ENCODE measurements around the gene RASIP1.
"Not testable (repeated sequence)": the region's sequence is repeated elsewhere in the genome, so short reads cannot be mapped to it uniquely, and the experiment has no call there.

RASIP1 gene

GRCh38 chr19:48777139-48777538 lies 36.7 kb upstream of the RASIP1 start:
- Histone ChIP-seq H3K9ac (ENCODE audit: insufficient read length, low read depth) (no peak overlapping the region), H3K9me3 (ENCODE audit: insufficient read depth, low read length) (no peaks in the 10 kb centered on the region), H3K27me3 (ENCODE audit: insufficient read depth, insufficient read length) (no peaks in the 10 kb centered on the region), H3K36me3 (ENCODE audit: insufficient read depth, insufficient read length, low read length) (no peaks in the 10 kb centered on the region), H3K4me1 (ENCODE audit: insufficient read depth, insufficient read length) (no peaks in the 10 kb centered on the region), H3K4me3 (ENCODE audit: insufficient read length, low read depth) (no peak overlapping the region)
- no peak for TF ChIP-seq SUZ12 (IDR thresholded peaks at IDR 0.05; ENCODE audit: extremely low read depth, insufficient read depth, insufficient read length)
- no peak for TF ChIP-seq ZNF274 (IDR thresholded peaks at IDR 0.05; ENCODE audit: low read depth, low read length)
- TF ChIP-seq YY1 (IDR thresholded peaks at IDR 0.05; ENCODE audit: insufficient read depth, insufficient read length): no peak
- DNase-seq (ENCODE audit: low read depth, low spot score): no peak

- Histone ChIP-seq H3K27me3 (ENCODE audit: insufficient read depth, insufficient read length) (no peaks in the 10 kb centered on the region), H3K9me3 (ENCODE audit: insufficient read depth, low read length) (no peaks in the 10 kb centered on the region), H3K36me3 (ENCODE audit: insufficient read depth, insufficient read length, low read length) (no peaks in the 10 kb centered on the region), H3K4me1 (ENCODE audit: insufficient read depth, insufficient read length) (no peaks in the 10 kb centered on the region), H3K4me3 (ENCODE audit: insufficient read length, low read depth) (no peak overlapping the region), H3K9ac (ENCODE audit: insufficient read length, low read depth) (no peak overlapping the region)
- DNase-seq (ENCODE audit: low read depth, low spot score): no peak
- TF ChIP-seq SUZ12 (IDR thresholded peaks at IDR 0.05; ENCODE audit: extremely low read depth, insufficient read depth, insufficient read length) (no peak), ZNF274 (IDR thresholded peaks at IDR 0.05; ENCODE audit: low read depth, low read length) (no peak), YY1 (IDR thresholded peaks at IDR 0.05; ENCODE audit: insufficient read depth, insufficient read length) (no peak)
Observed at GRCh38 chr19:48772503-48772953, 32.1 kb upstream of the RASIP1 start.

- no peak for DNase-seq (ENCODE audit: low read depth, low spot score)
- no peaks in the 10 kb centered on the region for H3K4me1 ChIP-seq (ENCODE audit: insufficient read depth, insufficient read length)
- no peaks in the 10 kb centered on the region for H3K36me3 ChIP-seq (ENCODE audit: insufficient read depth, insufficient read length, low read length)
- H3K27me3 ChIP-seq (ENCODE audit: insufficient read depth, insufficient read length): no peaks in the 10 kb centered on the region
- TF ChIP-seq YY1 (IDR thresholded peaks at IDR 0.05; ENCODE audit: insufficient read depth, insufficient read length): no peak
- TF ChIP-seq SUZ12 (IDR thresholded peaks at IDR 0.05; ENCODE audit: extremely low read depth, insufficient read depth, insufficient read length): no peak
- no peak overlapping the region for H3K9ac ChIP-seq (ENCODE audit: insufficient read length, low read depth)
- H3K9me3 ChIP-seq (ENCODE audit: insufficient read depth, low read length): no peaks in the 10 kb centered on the region
- no peak overlapping the region for H3K4me3 ChIP-seq (ENCODE audit: insufficient read length, low read depth)
Observed at GRCh38 chr19:48770734-48771472, 30.5 kb upstream of the RASIP1 start.

GRCh38 chr19:48770266-48770665 lies 29.9 kb upstream of the RASIP1 start:
- DNase-seq (ENCODE audit: low read depth, low spot score): no peak

GRCh38 chr19:48768994-48769713 lies 28.7 kb upstream of the RASIP1 start:
- Histone ChIP-seq H3K9me3 (ENCODE audit: insufficient read depth, low read length) (no peaks in the 10 kb centered on the region), H3K4me1 (ENCODE audit: insufficient read depth, insufficient read length) (no peaks in the 10 kb centered on the region), H3K9ac (ENCODE audit: insufficient read length, low read depth) (no peak overlapping the region), H3K4me3 (ENCODE audit: insufficient read length, low read depth) (no peak overlapping the region), H3K36me3 (ENCODE audit: insufficient read depth, insufficient read length, low read length) (no peaks in the 10 kb centered on the region), H3K27me3 (ENCODE audit: insufficient read depth, insufficient read length) (no peaks in the 10 kb centered on the region)
- DNase-seq (ENCODE audit: low read depth, low spot score): no peak
- TF ChIP-seq ZNF274 (IDR thresholded peaks at IDR 0.05; ENCODE audit: low read depth, low read length): no peak
- TF ChIP-seq YY1 (IDR thresholded peaks at IDR 0.05; ENCODE audit: insufficient read depth, insufficient read length): no peak
- no peak for TF ChIP-seq SUZ12 (IDR thresholded peaks at IDR 0.05; ENCODE audit: extremely low read depth, insufficient read depth, insufficient read length)

More at GRCh38 chr19:48770266-48770665, 29.9 kb upstream of the RASIP1 start:
- Histone ChIP-seq H3K9me3 (ENCODE audit: insufficient read depth, low read length) (no peaks in the 10 kb centered on the region), H3K27me3 (ENCODE audit: insufficient read depth, insufficient read length) (no peaks in the 10 kb centered on the region), H3K36me3 (ENCODE audit: insufficient read depth, insufficient read length, low read length) (no peaks in the 10 kb centered on the region), H3K9ac (ENCODE audit: insufficient read length, low read depth) (no peak overlapping the region), H3K4me1 (ENCODE audit: insufficient read depth, insufficient read length) (no peaks in the 10 kb centered on the region), H3K4me3 (ENCODE audit: insufficient read length, low read depth) (no peak overlapping the region)
- TF ChIP-seq SUZ12 (IDR thresholded peaks at IDR 0.05; ENCODE audit: extremely low read depth, insufficient read depth, insufficient read length) (no peak), YY1 (IDR thresholded peaks at IDR 0.05; ENCODE audit: insufficient read depth, insufficient read length) (no peak), ZNF274 (IDR thresholded peaks at IDR 0.05; ENCODE audit: low read depth, low read length) (no peak)

- H3K9me3 ChIP-seq (ENCODE audit: insufficient read depth, low read length); H3K4me3 ChIP-seq (ENCODE audit: insufficient read length, low read depth); H3K9ac ChIP-seq (ENCODE audit: insufficient read length, low read depth); DNase-seq (ENCODE audit: low read depth, low spot score); H3K36me3 ChIP-seq (ENCODE audit: insufficient read depth, insufficient read length, low read length); H3K27me3 ChIP-seq (ENCODE audit: insufficient read depth, insufficient read length); H3K4me1 ChIP-seq (ENCODE audit: insufficient read depth, insufficient read length): not testable (repeated sequence)
Observed at GRCh38 chr19:48768171-48768753, 27.9 kb upstream of the RASIP1 start.

GRCh38 chr19:48765816-48766215 lies 25.4 kb upstream of the RASIP1 start:
- DNase-seq (ENCODE audit: low read depth, low spot score); H3K9me3 ChIP-seq (ENCODE audit: insufficient read depth, low read length); H3K36me3 ChIP-seq (ENCODE audit: insufficient read depth, insufficient read length, low read length); H3K4me3 ChIP-seq (ENCODE audit: insufficient read length, low read depth); H3K9ac ChIP-seq (ENCODE audit: insufficient read length, low read depth); H3K4me1 ChIP-seq (ENCODE audit: insufficient read depth, insufficient read length); H3K27me3 ChIP-seq (ENCODE audit: insufficient read depth, insufficient read length): not testable (repeated sequence)

All from NT2/D1 (cell line).